ENCODE results near the gene MMP20.

DNA sequence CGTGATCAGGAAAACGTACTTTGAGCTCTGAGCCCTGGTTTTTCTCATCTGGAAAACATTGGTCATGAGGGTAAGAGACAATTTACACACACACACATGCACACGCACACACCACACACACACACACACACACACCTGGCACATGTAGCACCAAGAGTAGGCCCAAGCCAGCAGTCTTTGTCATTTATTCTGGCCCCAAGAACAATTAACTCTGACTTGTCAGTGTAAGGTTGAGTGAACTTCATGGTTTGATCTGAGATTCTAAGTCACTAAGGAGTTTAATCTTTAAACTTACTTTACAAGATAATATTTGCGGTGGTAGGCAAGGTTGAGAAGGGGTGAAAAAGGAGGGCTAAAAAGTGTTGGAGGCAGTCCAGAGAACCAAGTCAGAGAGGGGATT is 44.1 kb downstream of the MMP20 start:
- TF ChIP-seq, protein P1, sequence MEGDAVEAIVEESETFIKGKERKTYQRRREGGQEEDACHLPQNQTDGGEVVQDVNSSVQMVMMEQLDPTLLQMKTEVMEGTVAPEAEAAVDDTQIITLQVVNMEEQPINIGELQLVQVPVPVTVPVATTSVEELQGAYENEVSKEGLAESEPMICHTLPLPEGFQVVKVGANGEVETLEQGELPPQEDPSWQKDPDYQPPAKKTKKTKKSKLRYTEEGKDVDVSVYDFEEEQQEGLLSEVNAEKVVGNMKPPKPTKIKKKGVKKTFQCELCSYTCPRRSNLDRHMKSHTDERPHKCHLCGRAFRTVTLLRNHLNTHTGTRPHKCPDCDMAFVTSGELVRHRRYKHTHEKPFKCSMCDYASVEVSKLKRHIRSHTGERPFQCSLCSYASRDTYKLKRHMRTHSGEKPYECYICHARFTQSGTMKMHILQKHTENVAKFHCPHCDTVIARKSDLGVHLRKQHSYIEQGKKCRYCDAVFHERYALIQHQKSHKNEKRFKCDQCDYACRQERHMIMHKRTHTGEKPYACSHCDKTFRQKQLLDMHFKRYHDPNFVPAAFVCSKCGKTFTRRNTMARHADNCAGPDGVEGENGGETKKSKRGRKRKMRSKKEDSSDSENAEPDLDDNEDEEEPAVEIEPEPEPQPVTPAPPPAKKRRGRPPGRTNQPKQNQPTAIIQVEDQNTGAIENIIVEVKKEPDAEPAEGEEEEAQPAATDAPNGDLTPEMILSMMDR (IDR thresholded peaks at IDR 0.05; ENCODE audit: insufficient read depth, low read depth, low read length) = no peak
- no peak for TF ChIP-seq EZH2 (IDR thresholded peaks at IDR 0.05; ENCODE audit: insufficient read depth, low read length)

Data from astrocyte (in vitro differentiated cells and primary cell).